Gastrocnemius medialis (tissue), 4 donors: ENCODE results near the gene TMEM247. TPM values are rescaled to one million over a fixed set of nuclear protein-coding genes. Genes with fewer than 3 reads are reported as not detected.

ENCODE experiments used
- ATAC-seq, 2 donors: fragments of 150-250 bp; one replicate each; pipeline ENCODE4 v1.9.1; 2016
- DNase-seq, 2 donors: peaks; one replicate each; pipeline ENCODE4 v3.0.0-alpha.2; 2019
- H3K27ac ChIP-seq, 4 donors: fragments of 200-600 bp; sonication (generic); 1 replicate in 1 of 4; 2 replicates in 3 of 4; pipeline ENCODE4 v1.5.1; 2016 to 2018; ENCODE audit warnings: mild to moderate bottlenecking in 2 of 4, moderate library complexity in 1 of 4
- H3K27me3 ChIP-seq, 3 donors: fragments of 200-600 bp; sonication (generic) in 2 of 3; 1 replicate in 1 of 3; 2 replicates in 2 of 3; pipeline versions ENCODE4 v1.5.1 to v1.6.0; 2016 to 2019; ENCODE audit warnings: mild to moderate bottlenecking in 1 of 3, moderate library complexity in 1 of 3
- H3K36me3 ChIP-seq, 2 donors: fragments of 200-600 bp; sonication (generic) in 1 of 2; one replicate each; pipeline ENCODE4 v1.5.1; 2017 to 2018
- H3K4me1 ChIP-seq, 2 donors: fragments of 200-600 bp; sonication (generic) in 1 of 2; one replicate each; pipeline ENCODE4 v1.5.1; 2016 to 2017; ENCODE audit warnings: mild to moderate bottlenecking in 2 of 2
- H3K4me3 ChIP-seq, 4 donors: fragments of 200-600 bp; sonication (generic) in 3 of 4; 1 replicate in 1 of 4; 2 replicates in 3 of 4; pipeline ENCODE4 v1.5.1; 2016 to 2019; ENCODE audit warnings: mild to moderate bottlenecking in 2 of 4
- H3K9me3 ChIP-seq, 3 donors: fragments of 200-600 bp; sonication (generic) in 2 of 3; 1 replicate in 1 of 3; 2 replicates in 2 of 3; pipeline ENCODE4 v1.5.1; 2016 to 2019
- POLR2A ChIP-seq, 2 donors: fragments of 450-650 bp; IDR thresholded peaks; one replicate each; pipeline ENCODE4 v1.6.1; 2017; ENCODE audit warnings: antibody characterized with exemption in 2 of 2, mild to moderate bottlenecking in 2 of 2, moderate library complexity in 2 of 2
- in situ Hi-C, 4 donors: fragments of 200-750 bp; cut with MboI; loops; one replicate each; pipeline versions ENCODE4 v1.15.0 to v1.8.0; 2017; ENCODE audit warnings: low sequenced_read_pairs in 4 of 4
- intact Hi-C: fragments of 100-400 bp; cut with DNase I; formaldehyde crosslinking; loops from one replicate; pipeline ENCODE4 v1.15.1; 2023; ENCODE audit warnings: low total_unique reads
- total RNA-seq, 4 donors: library from RNA; depleted of rRNA; stranded (reverse); fragments of >200 nt; gene quantifications; one replicate each; pipeline versions ENCODE4 v1.1.0 to v1.2.3, GENCODE V29; 2016
- TF ChIP-seq, protein P1 (sequence below), 5 experiments: fragments of 450-650 bp in 3 of 5; fragments of 200-600 bp in 2 of 5; sonication (generic) in 2 of 5; IDR thresholded peaks in 4 of 5; conservative IDR thresholded peaks in 1 of 5; 1 replicate in 4 of 5; 2 replicates in 1 of 5; pipeline ENCODE4 v1.5.1; 2016 to 2019; ENCODE audit warnings: antibody characterized with exemption in 5 of 5, mild to moderate bottlenecking in 3 of 5, moderate library complexity in 3 of 5

The TMEM247 gene
- total RNA-seq, 4 donors from 2014 or later = not detected

- in situ Hi-C loops = no loop called here
- no peak for TF ChIP-seq POLR2A (IDR thresholded peaks at IDR 0.05)
- TF ChIP-seq, protein P1, sequence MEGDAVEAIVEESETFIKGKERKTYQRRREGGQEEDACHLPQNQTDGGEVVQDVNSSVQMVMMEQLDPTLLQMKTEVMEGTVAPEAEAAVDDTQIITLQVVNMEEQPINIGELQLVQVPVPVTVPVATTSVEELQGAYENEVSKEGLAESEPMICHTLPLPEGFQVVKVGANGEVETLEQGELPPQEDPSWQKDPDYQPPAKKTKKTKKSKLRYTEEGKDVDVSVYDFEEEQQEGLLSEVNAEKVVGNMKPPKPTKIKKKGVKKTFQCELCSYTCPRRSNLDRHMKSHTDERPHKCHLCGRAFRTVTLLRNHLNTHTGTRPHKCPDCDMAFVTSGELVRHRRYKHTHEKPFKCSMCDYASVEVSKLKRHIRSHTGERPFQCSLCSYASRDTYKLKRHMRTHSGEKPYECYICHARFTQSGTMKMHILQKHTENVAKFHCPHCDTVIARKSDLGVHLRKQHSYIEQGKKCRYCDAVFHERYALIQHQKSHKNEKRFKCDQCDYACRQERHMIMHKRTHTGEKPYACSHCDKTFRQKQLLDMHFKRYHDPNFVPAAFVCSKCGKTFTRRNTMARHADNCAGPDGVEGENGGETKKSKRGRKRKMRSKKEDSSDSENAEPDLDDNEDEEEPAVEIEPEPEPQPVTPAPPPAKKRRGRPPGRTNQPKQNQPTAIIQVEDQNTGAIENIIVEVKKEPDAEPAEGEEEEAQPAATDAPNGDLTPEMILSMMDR (IDR thresholded peaks at IDR 0.05 in 4 of 5, conservative IDR thresholded peaks at IDR 0.05 in 1 of 5) = no peak
- peaks cover 5 to 11% of the 10 kb centered on the region in 2 donors for H3K4me1 ChIP-seq
- intact Hi-C loops = no loop called here
- H3K27me3 ChIP-seq = no peaks in the 10 kb centered on the region
- no peaks in the 10 kb centered on the region for H3K9me3 ChIP-seq
- ATAC-seq (no peak), DNase-seq (no peak)
- H3K36me3 ChIP-seq = no peaks in the 10 kb centered on the region
- H3K27ac ChIP-seq = no peak overlapping the region
- no peak overlapping the region for H3K4me3 ChIP-seq
Observed at GRCh38 chr2:46517485-46517884, 38.1 kb downstream of the TMEM247 start.

DNA sequence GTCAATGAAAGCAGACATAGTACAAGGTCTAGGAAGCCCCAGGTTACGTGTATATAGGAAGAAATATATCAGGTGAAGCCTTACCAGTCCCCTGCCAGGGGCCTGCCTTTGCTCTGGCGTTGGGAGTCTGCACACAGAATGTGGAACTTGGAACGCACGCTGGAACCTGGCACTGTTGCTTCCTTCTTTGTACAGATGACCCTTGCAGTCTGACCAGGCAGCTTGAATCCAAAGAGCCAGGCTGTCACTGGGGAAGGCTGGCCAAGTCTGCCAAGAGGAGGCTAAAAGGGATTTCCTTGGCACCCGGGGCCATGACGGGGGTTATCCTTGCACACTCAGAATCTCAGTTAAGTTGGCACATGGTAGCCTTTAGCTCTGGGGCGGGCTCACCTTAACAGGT lies 39.5 kb downstream of the TMEM247 start:
- H3K36me3 ChIP-seq = no peaks in the 10 kb centered on the region
- H3K27me3 ChIP-seq = no peaks in the 10 kb centered on the region
- H3K4me3 ChIP-seq = no peak overlapping the region
- ATAC-seq = no peak
- no peak for TF ChIP-seq POLR2A (IDR thresholded peaks at IDR 0.05)
- TF ChIP-seq, protein P1 (IDR thresholded peaks at IDR 0.05 in 4 of 5, conservative IDR thresholded peaks at IDR 0.05 in 1 of 5) = no peak
- H3K27ac ChIP-seq = peak overlapping the region in 1 of 4 donors; percentile 19
- intact Hi-C loops (no loop called here), in situ Hi-C loops (no loop called here)
- DNase-seq = peak in 1 of 2 donors; percentile 39
- H3K9me3 ChIP-seq = no peaks in the 10 kb centered on the region
- H3K4me1 ChIP-seq = peaks cover 5 to 11% of the 10 kb centered on the region in 2 donors

DNA sequence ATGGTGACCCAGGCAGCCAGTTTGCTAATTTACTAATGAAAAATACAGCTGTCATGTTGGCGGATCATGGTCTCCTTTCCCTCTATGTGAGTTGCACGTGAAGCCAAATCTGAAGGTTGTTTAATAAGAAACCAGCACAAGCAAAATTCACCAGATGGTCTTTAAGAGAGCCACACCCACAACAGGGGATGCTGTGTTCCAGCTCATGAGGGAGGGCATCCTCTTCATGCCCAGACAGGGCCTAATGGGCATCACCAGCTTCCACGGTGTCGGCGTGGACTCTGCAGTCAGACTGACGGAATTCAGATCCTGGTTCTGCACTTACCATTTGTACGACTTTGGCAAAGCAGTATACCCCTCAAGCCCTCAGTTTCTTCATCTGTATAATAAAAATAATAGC lies 39.9 kb downstream of the TMEM247 start:
- no peak overlapping the region for H3K4me3 ChIP-seq
- H3K9me3 ChIP-seq = no peaks in the 10 kb centered on the region
- DNase-seq (no peak), ATAC-seq (no peak)
- in situ Hi-C loops (no loop called here), intact Hi-C loops (no loop called here)
- peak overlapping the region in 1 of 4 donors; percentile 19 for H3K27ac ChIP-seq
- TF ChIP-seq, protein P1 (IDR thresholded peaks at IDR 0.05 in 4 of 5, conservative IDR thresholded peaks at IDR 0.05 in 1 of 5) = no peak
- TF ChIP-seq POLR2A (IDR thresholded peaks at IDR 0.05) = no peak
- H3K27me3 ChIP-seq = no peaks in the 10 kb centered on the region
- peaks cover 5 to 11% of the 10 kb centered on the region in 2 donors for H3K4me1 ChIP-seq
- no peaks in the 10 kb centered on the region for H3K36me3 ChIP-seq

GRCh38 chr2:46520130-46520711 lies 40.9 kb downstream of the TMEM247 start:
- Histone ChIP-seq H3K9me3 (no peaks in the 10 kb centered on the region), H3K27me3 (no peaks in the 10 kb centered on the region), H3K4me1 (peaks cover 5 to 11% of the 10 kb centered on the region in 2 donors), H3K36me3 (no peaks in the 10 kb centered on the region), H3K4me3 (no peak overlapping the region), H3K27ac (peak overlapping the region in 3 of 4 donors; percentile 30 to 60 (median 57))
- TF ChIP-seq POLR2A (IDR thresholded peaks at IDR 0.05) = no peak
- TF ChIP-seq, protein P1 (IDR thresholded peaks at IDR 0.05 in 4 of 5, conservative IDR thresholded peaks at IDR 0.05 in 1 of 5) = no peak
- DNase-seq = no peak
- in situ Hi-C loops (no loop called here), intact Hi-C loops (no loop called here)
- peak; percentile 31 to 54 for ATAC-seq
